Colonic mucosa (tissue), 4 donors: ENCODE data around the gene ESPL1. TPM values are rescaled to one million over a fixed set of nuclear protein-coding genes. Genes with fewer than 3 reads are reported as not detected.
"Not testable (repeated sequence)": the region's sequence is repeated elsewhere in the genome, so short reads cannot be mapped to it uniquely, and the experiment has no call there.

ENCODE experiments used
- DNase-seq: peaks from one replicate; pipeline ENCODE4 v3.0.0-alpha.2; 2020
- H3K27ac ChIP-seq: fragments of 200-600 bp; one replicate; pipeline ENCODE4 v1.8.0; 2021
- H3K27me3 ChIP-seq: fragments of 200-600 bp; one replicate; pipeline ENCODE4 v1.8.0; 2021
- H3K36me3 ChIP-seq: fragments of 200-600 bp; one replicate; pipeline ENCODE4 v1.8.0; 2021
- H3K4me1 ChIP-seq: fragments of 200-600 bp; one replicate; pipeline ENCODE4 v1.8.0; 2021; ENCODE audit warnings: mild to moderate bottlenecking
- H3K4me3 ChIP-seq: fragments of 200-600 bp; one replicate; pipeline ENCODE4 v1.8.0; 2021
- H3K9ac ChIP-seq, 2 donors: one replicate each; pipeline ENCODE4 v1.7.0; 2013; ENCODE audit warnings: control low read depth in 2 of 2, low read depth in 2 of 2, low read length in 2 of 2
- H3K9me3 ChIP-seq: fragments of 200-600 bp; one replicate; pipeline ENCODE4 v1.8.0; 2021
- CTCF ChIP-seq: fragments of 200-600 bp; IDR thresholded peaks from one replicate; pipeline ENCODE4 v1.8.0; 2022; ENCODE audit warnings: antibody characterized with exemption, mild to moderate bottlenecking
- intact Hi-C: fragments of 100-400 bp; cut with DNase I; formaldehyde crosslinking; loops from one replicate; pipeline ENCODE4 v1.14.1; 2022
- total RNA-seq, 2 donors: library from RNA; stranded (reverse); fragmentation: NEBNext Ultra II Directional in 1 of 2; extraction: Animal tissue kit (Norgen Biotek cat#: 25700) in 1 of 2; gene quantifications; one replicate each; pipeline ENCODE4 v1.2.1, GENCODE V29; 2021
- donor health status: healthy.
- donor health status: DM: no; HTN: no; CAD: no.
- donor health status: DM: no; HTN: no; CAD: no.

ESPL1 gene
- total RNA-seq, 2 donors from 2014 or later: 9.6 to 34.6 TPM

GRCh38 chr12:53326460-53327185 lies 58.5 kb downstream of the ESPL1 start:
- TF ChIP-seq CTCF: no peak
- H3K4me3 ChIP-seq: no peak overlapping the region
- H3K9me3 ChIP-seq: no peaks in the 10 kb centered on the region
- no peaks in the 10 kb centered on the region for H3K36me3 ChIP-seq
- peaks cover 8% of the 10 kb centered on the region for H3K4me1 ChIP-seq
- DNase-seq: no peak
- H3K27ac ChIP-seq: no peak overlapping the region
- H3K9ac ChIP-seq: no peak overlapping the region
- intact Hi-C loops: no loop called here
- H3K27me3 ChIP-seq: peaks cover 11% of the 10 kb centered on the region

DNA sequence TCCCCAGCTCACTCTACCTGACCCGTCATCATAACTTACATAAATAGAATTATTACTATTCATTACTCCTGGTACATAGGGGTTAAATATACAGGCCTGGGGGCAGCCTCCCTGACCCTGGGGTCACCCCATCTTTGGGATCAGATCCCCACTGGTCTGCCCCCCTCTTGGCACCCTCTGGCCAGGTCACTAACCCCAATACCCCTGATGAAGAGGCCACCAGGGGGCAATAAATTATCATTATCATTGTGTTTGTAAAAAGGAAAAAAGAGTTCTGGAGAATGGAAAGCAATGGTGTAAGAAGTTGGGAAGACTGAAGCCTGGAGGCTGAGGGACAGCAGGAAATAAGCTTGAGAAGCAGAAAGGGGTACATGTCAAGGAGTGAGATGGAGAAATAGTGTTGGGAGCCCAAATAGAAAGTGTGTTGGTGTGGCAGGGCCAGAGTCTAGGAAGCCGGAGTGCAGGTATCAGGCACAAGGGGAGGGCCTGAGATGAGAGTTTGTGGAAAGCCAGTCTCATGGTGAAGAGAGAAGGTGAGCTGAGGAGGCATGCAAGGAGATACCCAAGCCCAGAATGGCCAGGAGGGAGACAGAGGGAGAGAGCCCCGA lies 59.4 kb downstream of the ESPL1 start:
- Histone ChIP-seq H3K9ac (no peak overlapping the region), H3K4me3 (no peak overlapping the region), H3K9me3 (no peaks in the 10 kb centered on the region), H3K27ac (no peak overlapping the region), H3K4me1 (peaks cover 3% of the 10 kb centered on the region), H3K27me3 (peaks cover 14% of the 10 kb centered on the region), H3K36me3 (no peaks in the 10 kb centered on the region)
- DNase-seq: no peak
- intact Hi-C loops: no loop called here
- TF ChIP-seq CTCF: peak; percentile 21

DNA sequence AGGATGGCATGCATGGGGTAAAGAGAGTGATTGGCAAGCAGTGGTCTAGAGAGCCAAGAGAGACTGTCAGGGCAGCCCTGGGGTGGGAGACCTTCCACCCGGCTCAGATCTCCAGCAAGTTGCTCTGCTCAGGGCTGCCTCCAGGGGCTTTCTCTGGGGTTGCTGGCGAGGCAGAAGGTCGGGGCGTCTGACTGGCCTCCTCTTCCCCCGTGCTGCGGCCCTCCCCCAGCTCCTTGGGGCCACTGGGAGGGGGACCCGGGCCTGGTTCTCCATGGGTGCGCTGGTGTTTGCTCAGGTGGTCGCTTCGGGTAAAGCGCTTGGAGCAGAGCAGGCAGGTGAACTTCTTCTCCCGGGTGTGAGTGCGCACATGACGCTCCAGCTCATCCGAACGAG lies 59.9 kb downstream of the ESPL1 start:
- no peak overlapping the region for H3K9ac ChIP-seq

GRCh38 chr12:53330671-53331070 lies 62.6 kb downstream of the ESPL1 start:
- TF ChIP-seq CTCF: no peak
- DNase-seq: no peak

More for the DNA sequence above, 59.9 kb downstream of the ESPL1 start:
- Histone ChIP-seq H3K4me1 (peaks cover 3% of the 10 kb centered on the region), H3K27me3 (peaks cover 14% of the 10 kb centered on the region), H3K9me3 (no peaks in the 10 kb centered on the region), H3K27ac (no peak overlapping the region), H3K4me3 (no peak overlapping the region), H3K36me3 (no peaks in the 10 kb centered on the region)
- no peak for DNase-seq
- intact Hi-C loops: no loop called here
- no peak for TF ChIP-seq CTCF

DNA sequence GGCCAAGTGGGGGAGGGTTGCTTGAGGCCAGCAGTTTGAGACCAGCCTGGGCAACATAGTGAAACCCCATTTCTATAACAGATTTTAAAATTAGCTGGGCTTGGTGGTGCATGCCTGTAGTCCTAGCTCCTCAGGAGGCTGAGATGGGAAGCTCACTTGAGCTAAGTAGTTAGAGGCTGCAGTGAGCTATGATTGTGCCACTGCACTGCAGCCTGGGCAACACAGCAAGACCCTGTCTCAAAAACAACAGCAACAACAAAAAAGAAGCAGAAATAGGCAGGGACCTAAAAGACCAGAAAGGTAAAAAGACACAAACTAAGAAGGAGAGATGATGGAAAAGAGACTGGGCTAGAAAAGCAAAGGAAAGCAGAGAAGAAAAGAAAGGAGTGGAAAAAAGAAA lies 64.2 kb downstream of the ESPL1 start:
- H3K4me3 ChIP-seq, H3K27ac ChIP-seq, DNase-seq, H3K9ac ChIP-seq, H3K36me3 ChIP-seq, H3K4me1 ChIP-seq, H3K9me3 ChIP-seq, H3K27me3 ChIP-seq: not testable (repeated sequence)
- intact Hi-C loops: loop anchor here (10.0 kb wide), 1 partner anchor 172 kb away; the partner anchor contains the start of genes NPFF and TARBP2

More at GRCh38 chr12:53330671-53331070, 62.6 kb downstream of the ESPL1 start:
- peaks cover under 1% of the 10 kb centered on the region for H3K4me1 ChIP-seq
- H3K9me3 ChIP-seq: no peaks in the 10 kb centered on the region
- H3K27me3 ChIP-seq: peaks cover 9% of the 10 kb centered on the region
- H3K27ac ChIP-seq: no peak overlapping the region
- H3K36me3 ChIP-seq: no peaks in the 10 kb centered on the region
- no peak overlapping the region for H3K9ac ChIP-seq
- H3K4me3 ChIP-seq: no peak overlapping the region
- intact Hi-C loops: loop anchor here (10.0 kb wide), 1 partner anchor 174 kb away; the partner anchor contains the start of genes NPFF and TARBP2

GRCh38 chr12:53332744-53333143 lies 64.6 kb downstream of the ESPL1 start:
- Histone ChIP-seq H3K36me3 (no peaks in the 10 kb centered on the region), H3K9ac (no peak overlapping the region), H3K9me3 (no peaks in the 10 kb centered on the region), H3K27me3 (peaks cover 8% of the 10 kb centered on the region), H3K4me1 (no peaks in the 10 kb centered on the region), H3K4me3 (no peak overlapping the region), H3K27ac (no peak overlapping the region)
- no peak for TF ChIP-seq CTCF
- intact Hi-C loops: loop anchor here (10.0 kb wide), 1 partner anchor 172 kb away; the partner anchor contains the start of genes NPFF and TARBP2
- DNase-seq: no peak
